ENCODE results near the gene CTNNBL1.

Gene CTNNBL1

GRCh38 chr20:37776049-37776448, 82.2 kb downstream of the CTNNBL1 start:
- DNase-seq (ENCODE audit: low read depth in 3 of 3) = no peak

- no peak for DNase-seq (ENCODE audit: low read depth in 3 of 3)
These were observed 82.7 kb downstream of the CTNNBL1 start for GRCh38 chr20:37776526-37776925.

- no peak for DNase-seq (ENCODE audit: low read depth in 3 of 3)
These were observed 83.5 kb downstream of the CTNNBL1 start for GRCh38 chr20:37777012-37777950.

GRCh38 chr20:37777988-37778659, 84.3 kb downstream of the CTNNBL1 start:
- DNase-seq (ENCODE audit: low read depth in 3 of 3) = no peak

- DNase-seq (ENCODE audit: low read depth in 3 of 3) = no peak
These were observed 87.8 kb downstream of the CTNNBL1 start for GRCh38 chr20:37781626-37782025.

GRCh38 chr20:37786043-37786442, 92.2 kb downstream of the CTNNBL1 start:
- DNase-seq (ENCODE audit: low read depth in 3 of 3) = no peak

GRCh38 chr20:37789408-37789807, 95.6 kb downstream of the CTNNBL1 start:
- DNase-seq (ENCODE audit: low read depth in 3 of 3) = no peak

- no peak for DNase-seq (ENCODE audit: low read depth in 3 of 3)
These were observed 97.1 kb downstream of the CTNNBL1 start for GRCh38 chr20:37790900-37791299.

GRCh38 chr20:37796121-37796520, 102.3 kb downstream of the CTNNBL1 start:
- DNase-seq (ENCODE audit: low read depth in 3 of 3) = no peak

GRCh38 chr20:37796733-37797132, 102.9 kb downstream of the CTNNBL1 start:
- no peak for DNase-seq (ENCODE audit: low read depth in 3 of 3)

- no peak for DNase-seq (ENCODE audit: low read depth in 3 of 3)
These were observed 103.9 kb downstream of the CTNNBL1 start for GRCh38 chr20:37797669-37798175.

GRCh38 chr20:37798312-37798711, 104.5 kb downstream of the CTNNBL1 start:
- DNase-seq (ENCODE audit: low read depth in 3 of 3) = no peak

- no peak for DNase-seq (ENCODE audit: low read depth in 3 of 3)
These were observed 106.8 kb downstream of the CTNNBL1 start for GRCh38 chr20:37800618-37801017.

- no peak for DNase-seq (ENCODE audit: low read depth in 3 of 3)
These were observed 108.1 kb downstream of the CTNNBL1 start for GRCh38 chr20:37801921-37802320.

- no peak for DNase-seq (ENCODE audit: low read depth in 3 of 3)
These were observed 109.8 kb downstream of the CTNNBL1 start for GRCh38 chr20:37803438-37804307.

GRCh38 chr20:37804584-37805566, 111.0 kb downstream of the CTNNBL1 start:
- DNase-seq (ENCODE audit: low read depth in 3 of 3) = no peak

GRCh38 chr20:37807471-37808232, 113.8 kb downstream of the CTNNBL1 start:
- no peak for DNase-seq (ENCODE audit: low read depth in 3 of 3)

GRCh38 chr20:37808233-37809070, 114.6 kb downstream of the CTNNBL1 start:
- DNase-seq (ENCODE audit: low read depth in 3 of 3) = no peak

GRCh38 chr20:37810027-37810426, 116.2 kb downstream of the CTNNBL1 start:
- no peak for DNase-seq (ENCODE audit: low read depth in 3 of 3)

Measured in stimulated activated CD4-positive, alpha-beta T cell treated with anti-CD3 and anti-CD28 coated beads, TNF-alpha, amount 100 ng/mL, for 24 hours (primary cell).